GM12865 (cell line): Measurements from ENCODE around the gene KLK2.

Experiments
- DNase-seq: peaks from one replicate; pipeline ENCODE4 v3.0.0; 2010; ENCODE audit warnings: low read depth
- H3K4me3 ChIP-seq: 2 replicates; pipeline ENCODE4 v1.5.1; 2011; ENCODE audit warnings: mild to moderate bottlenecking, low read depth, low read length, control low read depth
- CTCF ChIP-seq: IDR thresholded peaks from 2 replicates; pipeline ENCODE4 v1.5.1; 2011; ENCODE audit warnings: low read length, control low read depth, low read depth, inconsistent platforms; ENCODE audit not compliant: insufficient read depth; ENCODE audit errors: missing control alignments

The KLK2 gene

DNA sequence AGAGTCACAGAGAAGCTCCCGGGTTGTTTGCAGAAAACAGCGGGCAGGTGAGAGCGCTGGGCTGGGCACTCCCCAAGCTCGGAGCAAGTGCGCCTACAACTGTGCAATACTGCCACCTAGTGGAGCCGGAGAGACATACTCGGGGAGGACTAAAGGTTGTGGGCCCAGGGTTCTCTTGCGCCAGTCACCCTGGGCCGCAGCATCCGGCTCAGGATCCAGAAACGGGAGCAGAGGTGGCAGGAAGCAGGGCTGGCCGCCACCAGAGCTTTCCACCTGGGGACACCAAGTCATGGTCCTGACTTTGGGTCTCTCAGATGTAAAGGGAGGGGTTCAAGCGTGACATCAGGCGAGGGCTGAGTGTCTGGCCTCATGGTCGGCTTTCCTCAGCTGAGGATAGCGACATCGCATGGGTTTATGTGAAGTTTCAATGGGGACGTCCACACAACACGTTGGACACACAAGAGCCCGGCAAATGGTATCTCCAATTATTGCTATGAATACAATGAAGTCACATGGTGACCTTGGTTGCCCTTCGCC lies 49.1 kb downstream of the KLK2 start:
- TF ChIP-seq CTCF = peak; percentile 85
- peak; percentile 91 for DNase-seq
- no peak overlapping the region for H3K4me3 ChIP-seq

DNA sequence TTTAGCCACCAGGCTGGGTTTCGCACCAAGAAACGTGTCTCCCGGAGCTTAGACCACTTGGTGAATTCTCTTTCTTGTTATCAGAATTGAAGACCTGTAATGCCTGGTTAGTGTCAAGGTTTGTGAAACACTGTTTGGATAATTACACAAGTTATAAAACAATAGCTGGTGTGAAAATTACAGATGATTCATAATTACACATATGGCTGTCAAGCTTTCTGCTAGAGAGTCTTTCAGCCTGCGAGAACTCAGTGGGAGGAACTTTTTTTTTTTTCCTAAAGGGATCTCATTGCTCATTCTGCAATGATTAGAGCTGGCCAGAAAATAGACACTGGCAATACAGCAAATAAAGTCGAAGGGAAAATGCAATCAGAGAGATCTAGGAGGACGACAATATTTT lies 51.3 kb downstream of the KLK2 start:
- H3K4me3 ChIP-seq = no peak overlapping the region
- DNase-seq = no peak
- TF ChIP-seq CTCF = no peak

GRCh38 chr19:50925734-50926133 lies 52.5 kb downstream of the KLK2 start:
- no peak for TF ChIP-seq CTCF
- H3K4me3 ChIP-seq = no peak overlapping the region
- DNase-seq = no peak

- no peak for TF ChIP-seq CTCF
- no peak overlapping the region for H3K4me3 ChIP-seq
- no peak for DNase-seq
These were observed 52.9 kb downstream of the KLK2 start for GRCh38 chr19:50926144-50926543.

GRCh38 chr19:50928831-50929230 lies 55.6 kb downstream of the KLK2 start:
- no peak overlapping the region for H3K4me3 ChIP-seq
- no peak for TF ChIP-seq CTCF
- peak; percentile 21 for DNase-seq
